Activated CD4-positive, alpha-beta T cell treated with anti-CD3 and anti-CD28 coated beads, Interleukin-2, amount 10 ng/mL, durations not matched to agents 24 days and 14 days (primary cell): ENCODE data around the gene SLC7A4. TPM values are rescaled to one million over a fixed set of nuclear protein-coding genes. Genes with fewer than 3 reads are reported as not detected.
"Not testable (repeated sequence)": the region's sequence is repeated elsewhere in the genome, so short reads cannot be mapped to it uniquely, and the experiment has no call there.

Experiments used
- DNase-seq: peaks from one replicate; pipeline ENCODE4 v3.0.0; 2022
- H3K27ac Mint-ChIP-seq: one replicate; pipeline ENCODE4 v1.8.0; 2022; ENCODE audit warnings: mild to moderate bottlenecking, mixed read lengths
- H3K27me3 Mint-ChIP-seq: one replicate; pipeline ENCODE4 v1.8.0; 2022; ENCODE audit warnings: mixed read lengths
- H3K36me3 Mint-ChIP-seq: one replicate; pipeline ENCODE4 v1.8.0; 2022; ENCODE audit warnings: low read depth, mild to moderate bottlenecking, mixed read lengths
- H3K4me1 Mint-ChIP-seq: one replicate; pipeline ENCODE4 v1.8.0; 2021; ENCODE audit warnings: mixed read lengths
- H3K4me3 Mint-ChIP-seq: one replicate; pipeline ENCODE4 v1.8.0; 2022; ENCODE audit warnings: mild to moderate bottlenecking, moderate library complexity, mixed read lengths
- H3K9me3 Mint-ChIP-seq: one replicate; pipeline ENCODE4 v1.8.0; 2021; ENCODE audit warnings: mixed read lengths
- intact Hi-C: fragments of 100-400 bp; cut with micrococcal nuclease; formaldehyde crosslinking; loops from one replicate; pipeline ENCODE4 v1.15.1; 2023
- total RNA-seq: library from RNA; stranded (reverse); gene quantifications from 2 replicates; pipeline ENCODE4 v1.2.3, GENCODE V29; 2022

The SLC7A4 gene
- total RNA-seq, 1 donor from 2014 or later, result not detected

DNA sequence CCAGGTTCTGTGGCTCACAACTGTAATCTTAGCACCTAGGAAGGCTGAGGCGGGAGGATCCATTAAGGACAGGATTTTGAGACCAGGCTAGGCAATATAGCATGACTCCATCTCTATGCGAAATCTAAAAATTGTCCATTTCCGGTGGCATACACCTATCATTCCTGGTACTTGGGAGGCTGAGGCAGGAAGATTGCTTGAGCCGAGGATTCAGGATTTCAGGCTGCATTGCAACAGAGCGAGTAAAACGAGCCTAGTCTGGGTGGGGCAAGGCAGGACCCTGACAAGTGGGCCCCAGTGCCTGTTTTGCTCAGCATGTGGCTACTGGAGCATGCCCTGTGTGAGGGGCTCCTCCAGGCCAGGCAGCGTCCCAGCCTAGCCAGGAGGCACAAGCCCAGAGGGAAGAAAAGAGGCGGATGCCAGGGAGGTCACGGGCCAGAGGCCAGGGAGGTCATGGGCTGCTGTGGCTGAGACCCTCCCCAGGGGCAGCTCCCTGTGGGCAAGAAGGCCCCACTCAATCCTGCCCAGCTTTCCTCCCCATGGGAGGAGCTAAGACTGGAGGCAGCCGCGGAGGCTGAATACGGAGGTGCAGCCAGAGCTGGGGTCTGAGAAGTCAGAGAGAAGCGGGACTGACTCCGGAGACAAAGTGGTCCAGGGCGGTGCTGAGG lies 21.8 kb upstream of the SLC7A4 start:
- Mint-ChIP-seq H3K4me3 (no peak overlapping the region), H3K9me3 (no peaks in the 10 kb centered on the region), H3K36me3 (no peaks in the 10 kb centered on the region), H3K27me3 (peaks cover 5% of the 10 kb centered on the region), H3K4me1 (peaks cover 22% of the 10 kb centered on the region), H3K27ac (no peak overlapping the region)
- no peak for DNase-seq
- intact Hi-C loops, result no loop called here

- Mint-ChIP-seq H3K4me1 (peaks cover 22% of the 10 kb centered on the region), H3K36me3 (no peaks in the 10 kb centered on the region), H3K9me3 (no peaks in the 10 kb centered on the region), H3K4me3 (no peak overlapping the region), H3K27me3 (peaks cover 5% of the 10 kb centered on the region), H3K27ac (no peak overlapping the region)
- DNase-seq, result no peak
- intact Hi-C loops, result no loop called here
These were observed 20.5 kb upstream of the SLC7A4 start for GRCh38 chr22:21052715-21053459.

GRCh38 chr22:21051831-21052400 lies 19.6 kb upstream of the SLC7A4 start:
- Mint-ChIP-seq H3K4me3 (no peak overlapping the region), H3K4me1 (peaks cover 21% of the 10 kb centered on the region), H3K9me3 (no peaks in the 10 kb centered on the region), H3K27me3 (peaks cover 5% of the 10 kb centered on the region), H3K27ac (peak overlapping the region; percentile 4), H3K36me3 (no peaks in the 10 kb centered on the region)
- intact Hi-C loops, result no loop called here
- DNase-seq, result no peak

GRCh38 chr22:21051145-21051830 lies 18.9 kb upstream of the SLC7A4 start:
- peaks cover 16% of the 10 kb centered on the region for H3K4me1 Mint-ChIP-seq
- no peak overlapping the region for H3K4me3 Mint-ChIP-seq
- no peaks in the 10 kb centered on the region for H3K9me3 Mint-ChIP-seq
- H3K36me3 Mint-ChIP-seq, result no peaks in the 10 kb centered on the region
- DNase-seq, result no peak
- H3K27ac Mint-ChIP-seq, result peak overlapping the region; percentile 4
- intact Hi-C loops, result no loop called here
- peaks cover under 1% of the 10 kb centered on the region for H3K27me3 Mint-ChIP-seq

DNA sequence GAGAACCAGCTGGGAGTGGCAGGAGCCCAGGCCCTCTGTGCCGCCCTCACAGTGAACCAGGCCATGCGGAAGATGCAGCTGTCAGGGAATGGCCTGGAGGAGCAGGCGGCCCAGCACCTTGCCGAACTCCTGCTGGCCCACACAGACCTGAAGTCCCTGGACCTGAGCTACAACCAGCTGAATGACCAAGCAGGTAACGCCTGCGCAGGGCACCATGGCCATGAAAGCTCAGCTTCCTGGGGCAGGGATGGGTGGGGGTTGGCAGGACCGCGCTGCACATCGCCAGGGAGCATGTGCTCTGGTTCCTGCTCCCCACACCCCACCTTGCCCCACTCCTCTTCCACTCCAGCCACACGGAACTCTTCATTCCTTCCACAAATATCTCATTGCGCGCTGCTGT lies 16.6 kb upstream of the SLC7A4 start:
- H3K27ac Mint-ChIP-seq, H3K9me3 Mint-ChIP-seq, H3K4me3 Mint-ChIP-seq, DNase-seq, H3K36me3 Mint-ChIP-seq, intact Hi-C loops: not testable (repeated sequence)
- Mint-ChIP-seq H3K4me1 (peaks cover 20% of the 10 kb centered on the region), H3K27me3 (peaks cover 19% of the 10 kb centered on the region)

- H3K27ac Mint-ChIP-seq, H3K36me3 Mint-ChIP-seq, H3K9me3 Mint-ChIP-seq, H3K4me3 Mint-ChIP-seq, intact Hi-C loops, DNase-seq: not testable (repeated sequence)
- Mint-ChIP-seq H3K27me3 (peaks cover 20% of the 10 kb centered on the region), H3K4me1 (peaks cover 24% of the 10 kb centered on the region)
These were observed 16.1 kb upstream of the SLC7A4 start for GRCh38 chr22:21048448-21048847.

GRCh38 chr22:21047730-21048129 lies 15.4 kb upstream of the SLC7A4 start:
- Mint-ChIP-seq H3K27me3 (peaks cover 27% of the 10 kb centered on the region), H3K27ac (no peak overlapping the region), H3K4me1 (peaks cover 25% of the 10 kb centered on the region), H3K9me3 (no peaks in the 10 kb centered on the region), H3K36me3 (no peaks in the 10 kb centered on the region), H3K4me3 (no peak overlapping the region)
- intact Hi-C loops, result no loop called here
- DNase-seq, result no peak

- no peak overlapping the region for H3K27ac Mint-ChIP-seq
- H3K36me3 Mint-ChIP-seq, result no peaks in the 10 kb centered on the region
- H3K4me1 Mint-ChIP-seq, result peaks cover 25% of the 10 kb centered on the region
- H3K9me3 Mint-ChIP-seq, result no peaks in the 10 kb centered on the region
- intact Hi-C loops, result no loop called here
- H3K27me3 Mint-ChIP-seq, result peaks cover 28% of the 10 kb centered on the region
- H3K4me3 Mint-ChIP-seq, result no peak overlapping the region
- DNase-seq, result no peak
These were observed 14.8 kb upstream of the SLC7A4 start for GRCh38 chr22:21047035-21047661.

DNA sequence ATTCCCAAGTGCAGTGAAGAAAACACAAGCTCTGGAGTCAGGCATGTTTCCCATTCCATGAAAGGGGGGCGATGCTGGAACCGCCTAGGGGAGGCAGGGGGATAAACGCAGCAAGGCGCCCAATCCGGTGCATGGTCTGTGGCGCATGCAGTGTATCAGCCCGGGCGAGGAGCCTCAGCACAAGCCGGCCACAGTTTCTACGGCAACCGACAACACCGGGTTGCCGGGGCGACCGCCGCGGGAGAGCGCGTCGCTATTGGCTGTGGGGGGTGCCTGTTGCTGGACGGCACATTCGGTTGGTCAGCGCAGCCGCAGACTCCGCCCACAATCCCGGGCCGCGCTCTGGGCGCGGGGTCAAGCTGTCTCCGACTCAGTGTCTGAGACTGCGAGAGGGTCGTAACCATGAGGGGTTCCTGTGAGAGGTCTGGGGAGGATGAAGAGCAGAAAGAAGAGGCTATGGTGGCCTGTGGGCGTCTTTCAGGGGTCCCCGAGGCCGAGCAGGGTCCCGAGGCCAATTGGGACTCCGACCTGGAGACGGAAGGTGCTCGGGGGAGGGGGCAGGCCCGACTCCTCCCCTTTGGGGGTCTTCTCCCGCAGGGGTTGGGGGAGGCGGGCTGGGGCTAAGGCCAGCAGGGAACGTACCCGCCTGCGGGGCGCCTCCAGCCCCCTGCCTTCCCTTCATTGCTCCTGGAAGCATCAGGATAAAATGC lies 13.4 kb upstream of the SLC7A4 start, which contains the start of gene LRRC74B:
Gene LRRC74B (plus strand): TSS at position 362 of the 710 bp plus-strand sequence. CDS start 41 bp downstream, at position 403.
- intact Hi-C loops, result no loop called here
- DNase-seq, result peak; percentile 94
- Mint-ChIP-seq H3K36me3 (no peaks in the 10 kb centered on the region), H3K4me3 (peak within 1 kb of the TSS; percentile 67), H3K27me3 (peaks cover 28% of the 10 kb centered on the region), H3K4me1 (peaks cover 15% of the 10 kb centered on the region), H3K9me3 (no peaks in the 10 kb centered on the region), H3K27ac (peak within 1 kb of the TSS; percentile 62)

GRCh38 chr22:21044931-21045584 lies 12.7 kb upstream of the SLC7A4 start:
- H3K4me3 Mint-ChIP-seq, result peak overlapping the region; percentile 67
- DNase-seq, result no peak
- intact Hi-C loops, result no loop called here
- no peaks in the 10 kb centered on the region for H3K36me3 Mint-ChIP-seq
- H3K27me3 Mint-ChIP-seq, result peaks cover 28% of the 10 kb centered on the region
- H3K27ac Mint-ChIP-seq, result peak overlapping the region; percentile 62
- peaks cover 15% of the 10 kb centered on the region for H3K4me1 Mint-ChIP-seq
- no peaks in the 10 kb centered on the region for H3K9me3 Mint-ChIP-seq

GRCh38 chr22:21043860-21044535 lies 11.6 kb upstream of the SLC7A4 start:
- no peaks in the 10 kb centered on the region for H3K36me3 Mint-ChIP-seq
- intact Hi-C loops, result no loop called here
- H3K27me3 Mint-ChIP-seq, result peaks cover 32% of the 10 kb centered on the region
- DNase-seq, result no peak
- peaks cover 15% of the 10 kb centered on the region for H3K4me1 Mint-ChIP-seq
- H3K27ac Mint-ChIP-seq, result no peak overlapping the region
- H3K9me3 Mint-ChIP-seq, result no peaks in the 10 kb centered on the region
- no peak overlapping the region for H3K4me3 Mint-ChIP-seq
